HCT116 (cell line): ENCODE measurements around the gene CKAP2L. TPM values are rescaled to one million over a fixed set of nuclear protein-coding genes. Genes with fewer than 3 reads are reported as not detected.

Experiments
- ATAC-seq: fragments of 200-7000 bp; cut with Tn5 transposase; 2 replicates; pipeline ENCODE4 v1.9.1; 2020; ENCODE audit warnings: mild to moderate bottlenecking, moderate library complexity
- BruUV-seq: library from RNA; stranded (reverse); fragments of 400-500 nt; replicated peaks from 2 replicates; lab custom pipeline; 2021; lab: Mats Ljungman, UMichigan
- CTCF ChIA-PET: fragments of 300-600 bp; sonication (Branson Sonifier 250); formaldehyde crosslinking; loops from one replicate; lab custom pipeline; 2021; ENCODE audit warnings: antibody characterized with exemption; lab: Charles Lee
- POLR2A ChIA-PET: fragments of 300-600, 350-600 bp; sonication (Branson Sonifier 250); formaldehyde crosslinking; loops from one replicate; lab custom pipeline; 2021; ENCODE audit warnings: antibody characterized with exemption; lab: Charles Lee
- RAD21 ChIA-PET, 2 experiments: fragments of 300-600 bp; sonication (Branson Sonifier 250); formaldehyde crosslinking; loops; one replicate each; lab custom pipeline; 2023; ENCODE audit warnings: low total read pairs in 2 of 2; ENCODE audit not compliant: uncharacterized antibody in 2 of 2, unreplicated experiment in 2 of 2, low non-redundant PET in 1 of 2; lab: Charles Lee
- DNase-seq: peaks from one replicate; pipeline ENCODE4 v3.0.0-alpha.2; 2010; ENCODE audit warnings: low read depth, low spot score
- H2AFZ ChIP-seq: fragments of 200-600 bp; shearing (Covaris generic), sonication (generic); 2 replicates; pipeline ENCODE4 v1.6.1; 2017; ENCODE audit warnings: low read depth, mixed run types, mixed read lengths, antibody characterized with exemption, low read length; ENCODE audit not compliant: poor library complexity, severe bottlenecking
- H3K27ac ChIP-seq: 2 replicates; pipeline ENCODE4 v1.5.1; 2012; ENCODE audit warnings: low read depth, low read length
- H3K27me3 ChIP-seq: fragments of 200-600 bp; sonication (generic); 2 replicates; pipeline ENCODE4 v1.6.1; 2016; ENCODE audit warnings: mixed run types, low read length, mixed read lengths; ENCODE audit not compliant: insufficient read depth
- H3K36me3 ChIP-seq, 2 experiments: fragments of 200-500 bp in 1 of 2; fragments of 200-600 bp in 1 of 2; sonication (Bioruptor generic) in 1 of 2; sonication (generic) in 1 of 2; 2 replicates each; pipeline versions ENCODE4 v1.5.1 to v1.6.1; 2014 to 2016; ENCODE audit warnings: low read length in 2 of 2, inconsistent platforms in 1 of 2, mixed read lengths in 1 of 2, mixed run types in 1 of 2; ENCODE audit not compliant: insufficient read depth in 2 of 2, control insufficient read depth in 1 of 2
- H3K4me1 ChIP-seq, 2 experiments: fragments of 200-600 bp in 1 of 2; sonication (generic) in 1 of 2; 2 replicates each; pipeline versions ENCODE4 v1.5.1 to v1.6.1; 2012 to 2017; ENCODE audit warnings: low read length in 2 of 2, inconsistent platforms in 1 of 2, mild to moderate bottlenecking in 1 of 2, mixed read lengths in 1 of 2, mixed run types in 1 of 2, moderate library complexity in 1 of 2; ENCODE audit not compliant: insufficient read depth in 2 of 2, control insufficient read depth in 1 of 2
- H3K4me2 ChIP-seq: fragments of 200-600 bp; sonication (generic); 2 replicates; pipeline ENCODE4 v1.6.1; 2017; ENCODE audit warnings: mixed run types, low read length, mixed read lengths
- H3K4me3 ChIP-seq, 2 experiments: fragments of 200-600 bp in 1 of 2; sonication (generic) in 1 of 2; replicated peaks in 1 of 2; 2 replicates each; pipeline ENCODE4 v1.5.1; 2011 to 2016; ENCODE audit warnings: low read length in 2 of 2, control low read depth in 1 of 2, low read depth in 1 of 2, mild to moderate bottlenecking in 1 of 2, mixed read lengths in 1 of 2, mixed run types in 1 of 2
- H3K79me2 ChIP-seq: fragments of 200-600 bp; sonication (generic); 2 replicates; pipeline ENCODE4 v1.6.1; 2017; ENCODE audit warnings: mild to moderate bottlenecking, mixed run types, low read length, moderate library complexity, mixed read lengths; ENCODE audit not compliant: insufficient read depth
- H3K9ac ChIP-seq: fragments of 200-600 bp; sonication (generic); 2 replicates; pipeline ENCODE4 v1.6.1; 2016; ENCODE audit warnings: low read length, mixed read lengths
- H3K9me2 ChIP-seq: fragments of 200-600 bp; sonication (generic), shearing (Covaris generic); 2 replicates; pipeline ENCODE4 v1.6.1; 2017; ENCODE audit warnings: mixed run types, mild to moderate bottlenecking, moderate library complexity; ENCODE audit not compliant: insufficient read depth
- H3K9me3 ChIP-seq, 2 experiments: fragments of 200-500 bp in 1 of 2; fragments of 200-600 bp in 1 of 2; sonication (Bioruptor generic) in 1 of 2; sonication (generic) in 1 of 2; 2 replicates each; pipeline ENCODE4 v1.6.1; 2014 to 2017; ENCODE audit warnings: low read length in 2 of 2, mixed read lengths in 2 of 2, inconsistent platforms in 1 of 2, low read depth in 1 of 2, mild to moderate bottlenecking in 1 of 2, mixed run types in 1 of 2, moderate library complexity in 1 of 2; ENCODE audit not compliant: control insufficient read depth in 1 of 2, insufficient read depth in 1 of 2
- H4K20me1 ChIP-seq: fragments of 200-600 bp; sonication (generic), shearing (Covaris generic); 2 replicates; pipeline ENCODE4 v1.6.1; 2017; ENCODE audit warnings: mixed run types, mild to moderate bottlenecking, moderate library complexity; ENCODE audit not compliant: insufficient read depth
- CEBPB ChIP-seq: IDR thresholded peaks from 2 replicates; pipeline ENCODE4 v1.6.1; 2012; ENCODE audit warnings: low read depth
- EGR1 ChIP-seq: IDR thresholded peaks from 2 replicates; pipeline ENCODE4 v1.6.1; 2012; ENCODE audit warnings: low read depth
- EZH2phosphoT487 ChIP-seq: fragments of 200-600 bp; IDR thresholded peaks from 2 replicates; pipeline ENCODE4 v1.6.1; 2018; ENCODE audit warnings: antibody characterized with exemption, borderline replicate concordance
- FOSL1 ChIP-seq: IDR thresholded peaks from 2 replicates; pipeline ENCODE4 v1.6.1; 2012; ENCODE audit warnings: low read depth
- JUND ChIP-seq: IDR thresholded peaks from 2 replicates; pipeline ENCODE4 v1.6.1; 2012
- POLR2AphosphoS5 ChIP-seq: IDR thresholded peaks from 2 replicates; pipeline ENCODE4 v1.6.1; 2011; ENCODE audit warnings: mild to moderate bottlenecking, low read depth, low read length, moderate library complexity
- REST ChIP-seq: IDR thresholded peaks from 2 replicates; pipeline ENCODE4 v1.6.1; 2012; ENCODE audit warnings: low read depth
- SP1 ChIP-seq: IDR thresholded peaks from 2 replicates; pipeline ENCODE4 v1.6.1; 2012; ENCODE audit warnings: low read depth
- SRF ChIP-seq: IDR thresholded peaks from 2 replicates; pipeline ENCODE4 v1.6.1; 2012; ENCODE audit warnings: low read depth
- ZBTB33 ChIP-seq: IDR thresholded peaks from 2 replicates; pipeline ENCODE4 v1.6.1; 2011; ENCODE audit warnings: mild to moderate bottlenecking, low read length, moderate library complexity; ENCODE audit not compliant: insufficient replicate concordance; ENCODE audit errors: extremely low read depth
- ZFX ChIP-seq: fragments of 450-650 bp; IDR thresholded peaks from 2 replicates; pipeline ENCODE4 v1.6.1; 2017
- intact Hi-C: fragments of 100-400 bp; cut with micrococcal nuclease; formaldehyde crosslinking; loops from 2 replicates; pipeline ENCODE4 v1.10.0; 2022
- total RNA-seq: library from RNA; stranded (reverse); gene quantifications from one replicate; pipeline ENCODE4 v1.2.1, GENCODE V29; 2021; ENCODE audit not compliant: unreplicated experiment

CKAP2L gene
- total RNA-seq, 1 experiment from 2014 or later: 27.5 TPM

GRCh38 chr2:112767693-112768330, 3.4 kb upstream of the CKAP2L start:
- no peaks in the 10 kb centered on the region for H4K20me1 ChIP-seq
- no peaks in the 10 kb centered on the region for H3K36me3 ChIP-seq
- TF ChIP-seq POLR2AphosphoS5: no peak
- H3K9me3 ChIP-seq: no peaks in the 10 kb centered on the region
- no peak overlapping the region for H3K9ac ChIP-seq
- no peaks in the 10 kb centered on the region for H3K27me3 ChIP-seq
- no TSS peak for BruUV-seq
- H3K4me2 ChIP-seq: no peak overlapping the region
- H3K27ac ChIP-seq: no peak overlapping the region
- intact Hi-C loops: no loop called here
- ChIA-PET RAD21 (no interaction called here), POLR2A (no interaction called here), CTCF (no interaction called here)
- DNase-seq (no peak), ATAC-seq (no peak)
- H2AFZ ChIP-seq: no peak overlapping the region
- peaks cover 14% of the 10 kb centered on the region for H3K79me2 ChIP-seq
- H3K4me3 ChIP-seq: no peak overlapping the region
- no peaks in the 10 kb centered on the region for H3K9me2 ChIP-seq
- H3K4me1 ChIP-seq: peaks cover 2 to 22% of the 10 kb centered on the region in 2 experiments; a peak in 2 of 4 replicates

GRCh38 chr2:112765251-112765650, 842 bp upstream of the CKAP2L start:
- no peaks in the 10 kb centered on the region for H3K27me3 ChIP-seq
- TSS peak; percentile 68 for BruUV-seq
- POLR2A ChIA-PET: no interaction called here
- no peak overlapping the region for H2AFZ ChIP-seq
- DNase-seq (no peak), ATAC-seq (no peak)
- peak overlapping the region; percentile 84 for H3K9ac ChIP-seq
- TF ChIP-seq ZBTB33: no peak
- TF ChIP-seq EZH2phosphoT487: no peak
- no peak for TF ChIP-seq SP1
- no peak for TF ChIP-seq REST
- TF ChIP-seq POLR2AphosphoS5: no peak
- no peak for TF ChIP-seq SRF
- TF ChIP-seq CEBPB: no peak
- no peak for TF ChIP-seq JUND
- TF ChIP-seq EGR1: no peak
- TF ChIP-seq ZFX: no peak
- no peak for TF ChIP-seq FOSL1
- H3K27ac ChIP-seq: peak overlapping the region; percentile 28; the same call in 1 of the 2 replicates
- peaks cover 2 to 22% of the 10 kb centered on the region in 2 experiments; a peak in 2 of 4 replicates for H3K4me1 ChIP-seq
- H3K4me3 ChIP-seq: peak overlapping the region; percentile 86 to 87
- H3K9me3 ChIP-seq: no peaks in the 10 kb centered on the region
- peak overlapping the region; percentile 66 for H3K4me2 ChIP-seq
- H3K79me2 ChIP-seq: peaks cover 29% of the 10 kb centered on the region
- no peaks in the 10 kb centered on the region; the same call in 1 of the 2 replicates for H4K20me1 ChIP-seq
- H3K9me2 ChIP-seq: no peaks in the 10 kb centered on the region
- RAD21 ChIA-PET: no interaction called here
- intact Hi-C loops: no loop called here
- peaks cover 6 to 9% of the 10 kb centered on the region in 2 experiments; a peak in 3 of 4 replicates for H3K36me3 ChIP-seq
- CTCF ChIA-PET: interaction anchor here (1.0 to 1.4 kb wide), 3 partner anchors 13 to 194 kb away, joined by 3 read pairs; no protein-coding TSS in a partner anchor
